H9 (cell line): ENCODE results near the gene RAD51D. TPM values are rescaled to one million over a fixed set of nuclear protein-coding genes. Genes with fewer than 3 reads are reported as not detected.

Experiments used
- DNase-seq: peaks from one replicate; pipeline ENCODE4 v3.0.0-alpha.2; 2017
- H2AFZ ChIP-seq: one replicate; pipeline ENCODE4 v1.6.1; 2013; ENCODE audit warnings: mild to moderate bottlenecking, low read length, control low read depth, moderate library complexity
- H2AK5ac ChIP-seq: 2 replicates; pipeline ENCODE4 v1.6.1; 2013; ENCODE audit warnings: low read length, control low read depth, mixed read lengths; ENCODE audit not compliant: insufficient read length
- H2BK120ac ChIP-seq: one replicate; pipeline ENCODE4 v1.6.1; 2013; ENCODE audit warnings: low read depth, mild to moderate bottlenecking, low read length, control low read depth, inconsistent platforms; ENCODE audit not compliant: poor library complexity, severe bottlenecking
- H2BK12ac ChIP-seq: 2 replicates; pipeline ENCODE4 v1.6.1; 2013; ENCODE audit warnings: low read length, control low read depth, mixed read lengths, low read depth; ENCODE audit not compliant: insufficient read length
- H2BK15ac ChIP-seq: 2 replicates; pipeline ENCODE4 v1.6.1; 2013; ENCODE audit warnings: low read depth, low read length, control low read depth
- H2BK20ac ChIP-seq: one replicate; pipeline ENCODE4 v1.6.1; 2013; ENCODE audit warnings: low read depth, mild to moderate bottlenecking, low read length, control low read depth, inconsistent platforms; ENCODE audit not compliant: poor library complexity, severe bottlenecking
- H2BK5ac ChIP-seq: 2 replicates; pipeline ENCODE4 v1.6.1; 2013; ENCODE audit warnings: low read length, control low read depth, mixed read lengths; ENCODE audit not compliant: insufficient read length
- H3K14ac ChIP-seq: 2 replicates; pipeline ENCODE4 v1.6.1; 2013; ENCODE audit warnings: low read length, control low read depth; ENCODE audit not compliant: insufficient read depth
- H3K18ac ChIP-seq: 2 replicates; pipeline ENCODE4 v1.6.1; 2013; ENCODE audit warnings: low read depth, mild to moderate bottlenecking, mixed read lengths, low read length, control low read depth; ENCODE audit not compliant: insufficient read length
- H3K23ac ChIP-seq: 2 replicates; pipeline ENCODE4 v1.6.1; 2013; ENCODE audit warnings: low read length, control low read depth, mixed read lengths, low read depth; ENCODE audit not compliant: insufficient read length
- H3K23me2 ChIP-seq: 2 replicates; pipeline ENCODE4 v1.6.1; 2013; ENCODE audit warnings: low read depth, mild to moderate bottlenecking, mixed read lengths, low read length, control low read depth; ENCODE audit not compliant: insufficient read length, poor library complexity, severe bottlenecking
- H3K27ac ChIP-seq: 2 replicates; pipeline ENCODE4 v1.5.1; 2013; ENCODE audit warnings: low read length, control low read depth, mixed read lengths, low read depth; ENCODE audit not compliant: insufficient read length
- H3K27me3 ChIP-seq: 2 replicates; pipeline ENCODE4 v1.6.1; 2013; ENCODE audit warnings: low read length, control low read depth, inconsistent platforms; ENCODE audit not compliant: insufficient read depth
- H3K4ac ChIP-seq: 2 replicates; pipeline ENCODE4 v1.6.1; 2013; ENCODE audit warnings: low read depth, mild to moderate bottlenecking, control low read depth, inconsistent platforms, low read length, moderate library complexity
- H3K4me1 ChIP-seq: 2 replicates; pipeline ENCODE4 v1.6.1; 2013; ENCODE audit warnings: low read length, control low read depth, inconsistent platforms; ENCODE audit not compliant: insufficient read depth
- H3K4me2 ChIP-seq: 2 replicates; pipeline ENCODE4 v1.6.1; 2013; ENCODE audit warnings: low read length, control low read depth, mixed read lengths; ENCODE audit not compliant: insufficient read length, insufficient read depth
- H3K56ac ChIP-seq: 2 replicates; pipeline ENCODE4 v1.6.1; 2013; ENCODE audit warnings: low read depth, mild to moderate bottlenecking, mixed read lengths, low read length, control low read depth; ENCODE audit not compliant: insufficient read length
- H3K79me1 ChIP-seq: 2 replicates; pipeline ENCODE4 v1.6.1; 2013; ENCODE audit warnings: low read depth, mild to moderate bottlenecking, moderate library complexity, low read length, control low read depth, inconsistent platforms; ENCODE audit not compliant: insufficient read depth, poor library complexity, severe bottlenecking
- H3K79me2 ChIP-seq: 2 replicates; pipeline ENCODE4 v1.6.1; 2013; ENCODE audit warnings: low read length, control low read depth, inconsistent platforms; ENCODE audit not compliant: insufficient read depth
- H3K9ac ChIP-seq: 2 replicates; pipeline ENCODE4 v1.6.1; 2013; ENCODE audit warnings: low read length, control low read depth, mixed read lengths; ENCODE audit not compliant: insufficient read length; ENCODE audit errors: extremely low read depth
- H3K9me3 ChIP-seq: one replicate; pipeline ENCODE4 v1.6.1; 2013; ENCODE audit warnings: low read depth, low read length, inconsistent platforms; ENCODE audit not compliant: control insufficient read depth
- H3T11ph ChIP-seq: one replicate; pipeline ENCODE4 v1.6.1; 2013; ENCODE audit warnings: mild to moderate bottlenecking, low read length, control low read depth, inconsistent platforms
- H4K20me1 ChIP-seq: one replicate; pipeline ENCODE4 v1.6.1; 2013; ENCODE audit not compliant: control insufficient read depth, insufficient read length, insufficient read depth
- H4K5ac ChIP-seq: 2 replicates; pipeline ENCODE4 v1.6.1; 2013; ENCODE audit warnings: low read depth, mild to moderate bottlenecking, mixed read lengths, low read length, control low read depth; ENCODE audit not compliant: insufficient read length
- H4K8ac ChIP-seq: replicated peaks from 2 replicates; pipeline ENCODE4 v1.6.1; 2013; ENCODE audit warnings: low read length, control low read depth, mixed read lengths, low read depth; ENCODE audit not compliant: insufficient read length
- H4K91ac ChIP-seq: 2 replicates; pipeline ENCODE4 v1.6.1; 2013; ENCODE audit warnings: low read depth, mild to moderate bottlenecking, moderate library complexity, mixed read lengths, low read length, control low read depth; ENCODE audit not compliant: insufficient read length
- H3K27ac Mint-ChIP-seq, 3 experiments: 2 replicates in 2 of 3; 3 replicates in 1 of 3; pipeline ENCODE4 v1.8.0; 2020 to 2021; ENCODE audit warnings: mixed read lengths in 3 of 3, mild to moderate bottlenecking in 1 of 3, moderate library complexity in 1 of 3
- H3K27me3 Mint-ChIP-seq: 2 replicates; pipeline ENCODE4 v1.8.0; 2021; ENCODE audit warnings: low read depth, mild to moderate bottlenecking, moderate library complexity, mixed read lengths
- H3K36me3 Mint-ChIP-seq, 3 experiments: 2 replicates in 2 of 3; 3 replicates in 1 of 3; pipeline ENCODE4 v1.8.0; 2020 to 2021; ENCODE audit warnings: low read depth in 3 of 3, mixed read lengths in 3 of 3; ENCODE audit not compliant: insufficient read depth in 1 of 3
- H3K4me1 Mint-ChIP-seq, 2 experiments: 2 replicates each; pipeline ENCODE4 v1.8.0; 2020; ENCODE audit warnings: mixed read lengths in 2 of 2
- H3K4me3 Mint-ChIP-seq, 2 experiments: 2 replicates in 1 of 2; 3 replicates in 1 of 2; pipeline ENCODE4 v1.8.0; 2020 to 2021; ENCODE audit warnings: mild to moderate bottlenecking in 2 of 2, mixed read lengths in 2 of 2, moderate library complexity in 1 of 2
- H3K9me3 Mint-ChIP-seq, 2 experiments: 2 replicates in 1 of 2; 3 replicates in 1 of 2; pipeline ENCODE4 v1.8.0; 2020; ENCODE audit warnings: mild to moderate bottlenecking in 2 of 2, mixed read lengths in 2 of 2, moderate library complexity in 1 of 2
- CTCF ChIP-seq: fragments of 200-600 bp; sonication (generic); conservative IDR thresholded peaks from 3 replicates; pipeline ENCODE4 v1.8.0; 2021; ENCODE audit warnings: antibody characterized with exemption, mild to moderate bottlenecking
- WGBS: extraction: QIAGEN DNeasy Blood & Tissue Kit; methylation state at CpG from one replicate; pipeline ENCODE4 v1.1.7; 2013; ENCODE audit warnings: missing lambda C conversion rate, low lambda C conversion rate, mixed read lengths; ENCODE audit not compliant: insufficient read length; ENCODE audit errors: extremely low coverage; 5-methylcytosine and 5-hydroxymethylcytosine counted together
- total RNA-seq: library from RNA; stranded (reverse); gene quantifications from 2 replicates; pipeline ENCODE4 v1.2.1, GENCODE V29; 2021

RAD51D gene
- total RNA-seq, 1 experiment from 2014 or later: 15.8 TPM

DNA sequence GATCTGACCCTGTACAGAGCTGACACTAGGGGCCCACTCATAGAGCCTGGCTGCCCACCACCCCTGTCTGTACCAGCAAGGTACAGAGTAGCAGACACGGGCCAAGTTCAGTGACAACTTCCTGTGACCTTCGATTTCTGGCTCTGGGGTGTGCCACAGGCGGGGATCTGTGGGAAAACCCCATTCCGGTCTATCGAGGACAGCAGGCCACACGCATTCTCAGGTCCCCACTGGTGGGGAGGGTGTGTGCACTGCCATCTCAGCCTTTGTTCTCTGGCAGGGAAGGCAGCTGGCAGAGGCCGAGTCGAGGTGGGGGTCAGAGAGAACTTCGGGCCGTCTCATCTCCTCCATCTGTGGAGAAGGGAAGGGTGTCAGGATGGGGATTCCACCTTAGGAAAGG, 12.4 kb upstream of the RAD51D start:
- Histone ChIP-seq H3K9me3 (no peaks in the 10 kb centered on the region), H2BK20ac (no peak overlapping the region), H3K27me3 (no peaks in the 10 kb centered on the region), H2AFZ (no peak overlapping the region), H4K20me1 (no peaks in the 10 kb centered on the region), H3K4me1 (no peaks in the 10 kb centered on the region), H3K23ac (no peak overlapping the region), H3K23me2 (no peaks in the 10 kb centered on the region), H3K14ac (no peak overlapping the region), H3K4me2 (no peak overlapping the region), H2BK120ac (no peak overlapping the region), H4K8ac (no peak overlapping the region), H3K56ac (no peak overlapping the region), H3K79me2 (no peaks in the 10 kb centered on the region), H4K91ac (no peak overlapping the region), H3T11ph (no peak overlapping the region), H4K5ac (no peak overlapping the region), H2AK5ac (no peak overlapping the region), H3K9ac (no peak overlapping the region), H3K4ac (no peak overlapping the region), H3K27ac (no peak overlapping the region), H3K18ac (no peak overlapping the region), H3K79me1 (no peaks in the 10 kb centered on the region), H2BK5ac (no peak overlapping the region), H2BK12ac (no peak overlapping the region), H2BK15ac (no peak overlapping the region)
- H3K27ac Mint-ChIP-seq: no peak overlapping the region; a peak in 1 of 7 replicates
- H3K9me3 Mint-ChIP-seq: no peaks in the 10 kb centered on the region; a peak in 2 of 5 replicates
- TF ChIP-seq CTCF: no peak
- H3K4me3 Mint-ChIP-seq: no peak overlapping the region
- DNase-seq: no peak
- no CpG with 5 or more reads among the region's 10 CpGs for WGBS
- H3K36me3 Mint-ChIP-seq: peaks cover 54 to 71% (median 60%) of the 10 kb centered on the region in 3 experiments
- H3K4me1 Mint-ChIP-seq: no peaks in the 10 kb centered on the region
- H3K27me3 Mint-ChIP-seq: peaks cover 7% of the 10 kb centered on the region
